SH-SY5Y (cell line): ENCODE measurements around the gene GNAT2.

Source experiments
- GATA2 ChIP-seq: IDR thresholded peaks from 2 replicates; pipeline ENCODE4 v1.6.1; 2011; ENCODE audit warnings: mild to moderate bottlenecking, low read depth, low read length
- GATA3 ChIP-seq: IDR thresholded peaks from 2 replicates; pipeline ENCODE4 v1.6.1; 2011; ENCODE audit warnings: low read depth, mild to moderate bottlenecking, low read length, moderate library complexity

DNA sequence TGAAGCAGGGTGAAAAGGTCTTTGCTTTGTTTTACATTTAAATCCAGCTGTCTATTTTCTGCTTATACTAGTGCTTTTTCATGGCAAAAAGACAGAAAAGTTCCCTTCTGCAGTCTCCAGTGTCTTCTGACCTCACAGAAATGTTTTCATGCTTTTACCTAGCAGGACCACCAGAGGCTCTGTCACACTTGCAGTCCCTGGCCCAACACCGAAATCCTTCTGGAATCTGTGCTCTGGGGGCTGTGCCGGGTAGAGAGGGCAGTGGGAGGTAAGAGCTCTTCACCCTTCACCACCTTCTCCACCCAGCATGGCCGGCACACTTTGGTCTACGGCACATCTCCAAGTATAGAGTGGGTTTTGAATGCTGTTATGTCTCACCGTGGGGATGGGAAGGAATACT is 20.8 kb downstream of the GNAT2 start:
- TF ChIP-seq GATA3, result no peak
- TF ChIP-seq GATA2, result no peak
